ENCODE data around the gene MTCL1.

The MTCL1 gene

GRCh38 chr18:8685141-8685913, 20.0 kb upstream of the MTCL1 start:
- Histone ChIP-seq H2AFZ (ENCODE audit: low read length) (no peak overlapping the region), H4K20me1 (ENCODE audit: insufficient read depth, low read length, poor library complexity, severe bottlenecking) (no peaks in the 10 kb centered on the region), H3K9me2 (replicated peaks; ENCODE audit: low read depth, low read length) (no peaks in the 10 kb centered on the region), H3F3A (ENCODE audit: low read depth) (no peaks in the 10 kb centered on the region), H3K4me1 (ENCODE audit: insufficient read depth, low read length, poor library complexity, severe bottlenecking) (no peaks in the 10 kb centered on the region), H3K4me3 (ENCODE audit: low read length, poor library complexity, severe bottlenecking) (no peak overlapping the region), H3K9me3 (ENCODE audit: insufficient read depth, low read depth, low read length) (no peaks in the 10 kb centered on the region), H3K4me2 (ENCODE audit: low read depth, low read length, poor library complexity, severe bottlenecking) (no peak overlapping the region), H3K9ac (ENCODE audit: low read depth, low read length, poor library complexity, severe bottlenecking) (no peak overlapping the region), H3K79me2 (ENCODE audit: insufficient read depth, low read length) (no peaks in the 10 kb centered on the region), H3K27me3 (ENCODE audit: insufficient read depth, low read length, poor library complexity, severe bottlenecking) (no peaks in the 10 kb centered on the region), H3K36me3 (ENCODE audit: insufficient read depth, low read length) (no peaks in the 10 kb centered on the region)
- TF ChIP-seq, protein P1, sequence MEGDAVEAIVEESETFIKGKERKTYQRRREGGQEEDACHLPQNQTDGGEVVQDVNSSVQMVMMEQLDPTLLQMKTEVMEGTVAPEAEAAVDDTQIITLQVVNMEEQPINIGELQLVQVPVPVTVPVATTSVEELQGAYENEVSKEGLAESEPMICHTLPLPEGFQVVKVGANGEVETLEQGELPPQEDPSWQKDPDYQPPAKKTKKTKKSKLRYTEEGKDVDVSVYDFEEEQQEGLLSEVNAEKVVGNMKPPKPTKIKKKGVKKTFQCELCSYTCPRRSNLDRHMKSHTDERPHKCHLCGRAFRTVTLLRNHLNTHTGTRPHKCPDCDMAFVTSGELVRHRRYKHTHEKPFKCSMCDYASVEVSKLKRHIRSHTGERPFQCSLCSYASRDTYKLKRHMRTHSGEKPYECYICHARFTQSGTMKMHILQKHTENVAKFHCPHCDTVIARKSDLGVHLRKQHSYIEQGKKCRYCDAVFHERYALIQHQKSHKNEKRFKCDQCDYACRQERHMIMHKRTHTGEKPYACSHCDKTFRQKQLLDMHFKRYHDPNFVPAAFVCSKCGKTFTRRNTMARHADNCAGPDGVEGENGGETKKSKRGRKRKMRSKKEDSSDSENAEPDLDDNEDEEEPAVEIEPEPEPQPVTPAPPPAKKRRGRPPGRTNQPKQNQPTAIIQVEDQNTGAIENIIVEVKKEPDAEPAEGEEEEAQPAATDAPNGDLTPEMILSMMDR (conservative IDR thresholded peaks at IDR 0.05; ENCODE audit: low read length): no peak
- TF ChIP-seq EZH2phosphoT487 (IDR thresholded peaks at IDR 0.05; ENCODE audit: borderline replicate concordance): no peak

DNA sequence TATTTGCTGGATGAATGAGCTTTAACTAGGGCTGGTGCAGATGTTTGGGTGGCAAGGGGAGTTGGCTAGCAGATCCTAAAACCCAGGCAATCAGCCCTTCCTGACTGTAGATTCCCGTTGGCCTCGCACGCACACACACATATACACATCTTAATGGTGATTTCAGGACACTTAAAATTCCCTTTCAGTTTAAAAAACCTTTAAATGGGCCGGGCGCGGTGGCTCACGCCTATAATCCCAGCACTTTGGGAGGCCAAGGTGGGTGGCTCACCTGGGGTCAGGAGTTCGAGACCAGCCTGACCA, 19.5 kb upstream of the MTCL1 start:
- Histone ChIP-seq H3K36me3 (ENCODE audit: insufficient read depth, low read length) (no peaks in the 10 kb centered on the region), H3K27me3 (ENCODE audit: insufficient read depth, low read length, poor library complexity, severe bottlenecking) (no peaks in the 10 kb centered on the region), H3K4me2 (ENCODE audit: low read depth, low read length, poor library complexity, severe bottlenecking) (no peak overlapping the region), H2AFZ (ENCODE audit: low read length) (no peak overlapping the region), H3K4me1 (ENCODE audit: insufficient read depth, low read length, poor library complexity, severe bottlenecking) (no peaks in the 10 kb centered on the region), H3K4me3 (ENCODE audit: low read length, poor library complexity, severe bottlenecking) (no peak overlapping the region), H3F3A (ENCODE audit: low read depth) (no peaks in the 10 kb centered on the region), H4K20me1 (ENCODE audit: insufficient read depth, low read length, poor library complexity, severe bottlenecking) (no peaks in the 10 kb centered on the region), H3K9me3 (ENCODE audit: insufficient read depth, low read depth, low read length) (no peaks in the 10 kb centered on the region), H3K9me2 (replicated peaks; ENCODE audit: low read depth, low read length) (no peaks in the 10 kb centered on the region), H3K9ac (ENCODE audit: low read depth, low read length, poor library complexity, severe bottlenecking) (no peak overlapping the region), H3K79me2 (ENCODE audit: insufficient read depth, low read length) (no peaks in the 10 kb centered on the region)
- TF ChIP-seq, protein P1 (conservative IDR thresholded peaks at IDR 0.05; ENCODE audit: low read length): no peak
- no peak for TF ChIP-seq EZH2phosphoT487 (IDR thresholded peaks at IDR 0.05; ENCODE audit: borderline replicate concordance)

- no peaks in the 10 kb centered on the region for H3K27me3 ChIP-seq (ENCODE audit: insufficient read depth, low read length, poor library complexity, severe bottlenecking)
- H2AFZ ChIP-seq (ENCODE audit: low read length): no peak overlapping the region
- TF ChIP-seq, protein P1 (conservative IDR thresholded peaks at IDR 0.05; ENCODE audit: low read length): no peak
- TF ChIP-seq EZH2phosphoT487 (IDR thresholded peaks at IDR 0.05; ENCODE audit: borderline replicate concordance): no peak
- no peaks in the 10 kb centered on the region for H3F3A ChIP-seq (ENCODE audit: low read depth)
- H3K79me2 ChIP-seq (ENCODE audit: insufficient read depth, low read length): no peaks in the 10 kb centered on the region
- H3K9me2 ChIP-seq (replicated peaks; ENCODE audit: low read depth, low read length): no peaks in the 10 kb centered on the region
- no peaks in the 10 kb centered on the region for H3K36me3 ChIP-seq (ENCODE audit: insufficient read depth, low read length)
- H3K9ac ChIP-seq (ENCODE audit: low read depth, low read length, poor library complexity, severe bottlenecking): no peak overlapping the region
- no peak overlapping the region for H3K4me2 ChIP-seq (ENCODE audit: low read depth, low read length, poor library complexity, severe bottlenecking)
- no peaks in the 10 kb centered on the region for H3K9me3 ChIP-seq (ENCODE audit: insufficient read depth, low read depth, low read length)
- H4K20me1 ChIP-seq (ENCODE audit: insufficient read depth, low read length, poor library complexity, severe bottlenecking): no peaks in the 10 kb centered on the region
- H3K4me1 ChIP-seq (ENCODE audit: insufficient read depth, low read length, poor library complexity, severe bottlenecking): no peaks in the 10 kb centered on the region
- no peak overlapping the region for H3K4me3 ChIP-seq (ENCODE audit: low read length, poor library complexity, severe bottlenecking)
These were observed 18.7 kb upstream of the MTCL1 start for GRCh38 chr18:8686611-8687010.

Measured in Loucy (cell line).